ENCODE results near the gene KCNJ14. TPM values are rescaled to one million over a fixed set of nuclear protein-coding genes. Genes with fewer than 3 reads are reported as not detected.

KCNJ14 gene
- total RNA-seq, 3 donors from 2014 or later (not counting 1 experiment from before 2014, with no cell fraction given), result 0.77 to 1.2 (median 0.85) TPM

DNA sequence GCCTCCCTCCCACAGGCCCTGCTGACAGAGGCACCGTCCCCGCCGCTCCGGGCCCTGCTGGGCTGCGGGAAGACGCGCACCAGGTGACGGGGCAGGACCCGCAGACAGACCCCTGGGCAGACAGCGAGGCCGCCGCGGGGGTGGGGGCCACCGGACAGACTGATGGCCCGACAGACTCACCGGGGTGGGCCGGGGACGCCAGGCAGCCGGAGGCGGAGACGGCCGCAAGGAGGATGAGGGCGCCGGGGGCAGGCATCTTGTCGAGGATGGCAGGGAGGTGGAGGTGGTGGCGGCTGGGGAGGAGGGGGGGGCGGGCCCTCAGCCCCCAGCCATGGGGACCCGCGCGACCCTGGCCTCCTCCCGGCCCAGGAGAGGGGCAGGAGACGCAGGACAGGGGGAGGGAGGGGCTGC is 56.0 kb downstream of the KCNJ14 start:
- H3K27me3 Mint-ChIP-seq (ENCODE audit: low read depth in 2 of 2), result peaks cover 0 to 4% of the 10 kb centered on the region in 2 donors
- H3K9me3 Mint-ChIP-seq, result no peaks in the 10 kb centered on the region
- DNase-seq (peak in 1 of 2 donors; percentile 58), ATAC-seq (no peak)
- no peak overlapping the region for H3K27ac Mint-ChIP-seq
- Histone ChIP-seq H3K4me1 (ENCODE audit: control insufficient read depth, insufficient read depth, low read length) (peaks cover 37% of the 10 kb centered on the region), H3K4me3 (ENCODE audit: low read length) (no peak overlapping the region), H3K27ac (ENCODE audit: low read length) (no peak overlapping the region), H3K9me3 (ENCODE audit: control insufficient read depth, insufficient read depth, low read length) (no peaks in the 10 kb centered on the region), H3K36me3 (ENCODE audit: control insufficient read depth, insufficient read depth, low read length) (no peaks in the 10 kb centered on the region), H3K27me3 (ENCODE audit: control insufficient read depth, insufficient read depth, low read length) (peaks cover 14% of the 10 kb centered on the region)
- WGBS (ENCODE audit: insufficient coverage), result under 1% methylated on average over 29 of the region's 32 CpGs
- H3K36me3 Mint-ChIP-seq, result no peaks in the 10 kb centered on the region
- TF ChIP-seq, protein P1, sequence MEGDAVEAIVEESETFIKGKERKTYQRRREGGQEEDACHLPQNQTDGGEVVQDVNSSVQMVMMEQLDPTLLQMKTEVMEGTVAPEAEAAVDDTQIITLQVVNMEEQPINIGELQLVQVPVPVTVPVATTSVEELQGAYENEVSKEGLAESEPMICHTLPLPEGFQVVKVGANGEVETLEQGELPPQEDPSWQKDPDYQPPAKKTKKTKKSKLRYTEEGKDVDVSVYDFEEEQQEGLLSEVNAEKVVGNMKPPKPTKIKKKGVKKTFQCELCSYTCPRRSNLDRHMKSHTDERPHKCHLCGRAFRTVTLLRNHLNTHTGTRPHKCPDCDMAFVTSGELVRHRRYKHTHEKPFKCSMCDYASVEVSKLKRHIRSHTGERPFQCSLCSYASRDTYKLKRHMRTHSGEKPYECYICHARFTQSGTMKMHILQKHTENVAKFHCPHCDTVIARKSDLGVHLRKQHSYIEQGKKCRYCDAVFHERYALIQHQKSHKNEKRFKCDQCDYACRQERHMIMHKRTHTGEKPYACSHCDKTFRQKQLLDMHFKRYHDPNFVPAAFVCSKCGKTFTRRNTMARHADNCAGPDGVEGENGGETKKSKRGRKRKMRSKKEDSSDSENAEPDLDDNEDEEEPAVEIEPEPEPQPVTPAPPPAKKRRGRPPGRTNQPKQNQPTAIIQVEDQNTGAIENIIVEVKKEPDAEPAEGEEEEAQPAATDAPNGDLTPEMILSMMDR (IDR thresholded peaks at IDR 0.05), result no peak
- H3K4me3 Mint-ChIP-seq, result no peak overlapping the region
- H3K4me1 Mint-ChIP-seq, result peaks cover 4 to 14% of the 10 kb centered on the region in 2 donors
- intact Hi-C loops (cut with micrococcal nuclease), result no loop called here

DNA sequence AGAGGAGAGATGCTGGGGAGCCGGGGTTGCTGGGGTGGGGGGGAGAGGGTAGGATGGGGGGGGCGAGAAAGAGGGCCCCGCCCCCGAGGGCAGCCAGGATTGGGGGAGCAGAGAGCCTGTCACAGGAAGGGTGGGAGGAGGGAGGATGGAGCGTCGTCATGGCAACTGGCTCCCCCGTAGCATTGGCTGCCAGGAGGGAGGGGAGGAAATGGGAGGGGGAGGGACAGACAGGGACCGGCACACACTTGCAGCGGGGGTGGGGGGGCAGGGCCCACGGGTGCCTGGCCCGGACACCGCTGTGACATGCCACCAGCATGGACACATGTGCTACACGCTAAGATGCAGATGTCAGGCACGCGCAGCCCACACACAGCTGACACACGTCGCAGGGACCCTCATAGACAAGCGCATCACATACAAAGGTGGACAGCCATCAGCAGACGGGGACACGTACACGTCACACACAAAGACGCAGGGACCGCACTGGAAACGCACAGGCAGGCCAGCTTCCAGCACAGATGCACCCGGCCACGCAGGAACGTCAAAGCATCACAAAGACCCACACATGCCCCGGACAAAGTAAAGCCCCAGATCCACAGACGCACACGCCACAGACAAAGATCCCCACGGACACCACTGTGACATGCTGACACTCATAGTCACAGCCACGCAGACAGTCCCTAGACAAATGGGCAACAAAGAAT is 56.6 kb downstream of the KCNJ14 start, which contains the start of gene LMTK3:
Gene LMTK3 (minus strand): TSS at position 36 of the 704 bp plus-strand sequence. CDS start 259 bp downstream, outside the sequence.
- Histone ChIP-seq H3K27me3 (ENCODE audit: control insufficient read depth, insufficient read depth, low read length) (peaks cover 14% of the 10 kb centered on the region), H3K4me1 (ENCODE audit: control insufficient read depth, insufficient read depth, low read length) (peaks cover 37% of the 10 kb centered on the region), H3K36me3 (ENCODE audit: control insufficient read depth, insufficient read depth, low read length) (no peaks in the 10 kb centered on the region), H3K4me3 (ENCODE audit: low read length) (peak within 1 kb of the TSS; percentile 9), H3K27ac (ENCODE audit: low read length) (no peak within 1 kb of the TSS), H3K9me3 (ENCODE audit: control insufficient read depth, insufficient read depth, low read length) (no peaks in the 10 kb centered on the region)
- Mint-ChIP-seq H3K4me1 (peaks cover 4 to 14% of the 10 kb centered on the region in 2 donors), H3K36me3 (no peaks in the 10 kb centered on the region), H3K27me3 (ENCODE audit: low read depth in 2 of 2) (peaks cover 0 to 5% of the 10 kb centered on the region in 2 donors), H3K27ac (no peak within 1 kb of the TSS), H3K9me3 (no peaks in the 10 kb centered on the region), H3K4me3 (peak within 1 kb of the TSS; percentile 54)
- 9% methylated on average over 32 of the region's 32 CpGs for WGBS (ENCODE audit: insufficient coverage)
- intact Hi-C loops (cut with micrococcal nuclease), result no loop called here
- TF ChIP-seq, protein P1 (IDR thresholded peaks at IDR 0.05), result no peak
- peak; percentile 30 to 46 (median 45) for ATAC-seq
- peak in 1 of 2 donors; percentile 96 for DNase-seq

DNA sequence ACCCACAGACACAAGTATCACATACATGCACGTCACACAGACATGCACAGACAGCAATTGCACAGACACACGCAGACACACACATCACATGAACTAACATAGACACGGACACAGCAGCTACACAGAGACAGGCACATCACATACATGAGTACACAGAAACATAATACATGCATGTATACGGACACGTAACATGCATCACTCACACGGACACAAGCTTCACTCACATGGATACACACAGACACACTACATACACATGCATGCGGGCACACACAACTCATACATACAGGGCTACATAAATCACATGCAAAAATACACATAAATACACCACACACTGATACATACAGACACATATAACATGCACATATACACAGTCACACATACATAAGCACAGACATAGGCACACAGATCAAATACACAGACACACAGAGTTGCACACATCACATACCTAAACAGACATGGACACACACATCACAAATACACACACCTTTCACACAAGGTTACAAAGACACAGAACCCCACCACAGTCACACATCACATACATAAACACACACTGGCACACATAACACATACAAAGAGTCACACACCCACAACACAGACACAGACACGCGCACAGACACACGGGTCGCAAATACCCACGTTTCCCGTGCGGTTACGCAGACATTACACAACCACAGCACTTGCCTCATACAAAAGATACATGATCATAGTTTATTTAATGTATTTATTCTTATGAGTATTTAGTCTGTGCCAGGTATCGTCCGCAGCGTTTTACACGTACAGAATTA is 57.3 kb downstream of the KCNJ14 start:
- DNase-seq (peak in 1 of 2 donors; percentile 65), ATAC-seq (no peak)
- H3K36me3 ChIP-seq (ENCODE audit: control insufficient read depth, insufficient read depth, low read length), result no peaks in the 10 kb centered on the region
- H3K4me1 Mint-ChIP-seq, result peaks cover 4 to 14% of the 10 kb centered on the region in 2 donors
- H3K27ac ChIP-seq (ENCODE audit: low read length), result no peak overlapping the region
- H3K9me3 ChIP-seq (ENCODE audit: control insufficient read depth, insufficient read depth, low read length), result no peaks in the 10 kb centered on the region
- 47% methylated on average over 19 of the region's 19 CpGs for WGBS (ENCODE audit: insufficient coverage)
- no peak overlapping the region for H3K27ac Mint-ChIP-seq
- intact Hi-C loops (cut with micrococcal nuclease), result no loop called here
- H3K4me3 Mint-ChIP-seq, result no peak overlapping the region
- H3K4me3 ChIP-seq (ENCODE audit: low read length), result peak overlapping the region; percentile 74
- peaks cover 37% of the 10 kb centered on the region for H3K4me1 ChIP-seq (ENCODE audit: control insufficient read depth, insufficient read depth, low read length)
- no peaks in the 10 kb centered on the region for H3K9me3 Mint-ChIP-seq
- peaks cover 0 to 6% of the 10 kb centered on the region in 2 donors for H3K27me3 Mint-ChIP-seq (ENCODE audit: low read depth in 2 of 2)
- H3K27me3 ChIP-seq (ENCODE audit: control insufficient read depth, insufficient read depth, low read length), result peaks cover 14% of the 10 kb centered on the region
- H3K36me3 Mint-ChIP-seq, result no peaks in the 10 kb centered on the region
- TF ChIP-seq, protein P1 (IDR thresholded peaks at IDR 0.05), result no peak

Measured in natural killer cell (primary cell).